GM18499 (cell line): ENCODE data around the gene FHIT.

ENCODE experiments used
- ATAC-seq: cut with Tn5 transposase; IDR thresholded peaks from one replicate; pipeline ENCODE4 v1.9.1; 2021; ENCODE audit warnings: moderate number of reproducible peaks; ENCODE audit not compliant: insufficient read depth, unreplicated experiment

The FHIT gene

GRCh38 chr3:59904296-59904695, 1347.0 kb downstream of the FHIT start:
- ATAC-seq, result no peak

GRCh38 chr3:59899061-59899460, 1352.2 kb downstream of the FHIT start:
- no peak for ATAC-seq

DNA sequence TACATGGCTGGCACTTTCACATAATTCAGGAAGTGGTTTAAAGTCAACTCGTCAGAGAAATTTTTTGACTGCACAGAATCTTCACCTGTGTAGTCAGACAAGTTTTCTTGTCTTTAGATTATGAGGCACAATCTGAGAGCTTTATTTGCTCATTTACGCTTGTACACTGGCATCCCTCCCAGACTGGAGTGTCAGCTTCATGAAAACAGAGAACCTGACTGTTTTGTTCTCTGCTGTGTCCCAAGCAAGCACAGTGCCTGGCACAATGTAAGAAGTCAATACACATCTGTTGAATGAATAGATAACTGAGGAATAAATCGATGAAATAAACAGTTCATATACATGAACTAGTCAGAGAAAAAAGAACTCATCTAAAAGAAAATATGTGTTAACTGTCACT, 1355.3 kb downstream of the FHIT start:
- no peak for ATAC-seq

DNA sequence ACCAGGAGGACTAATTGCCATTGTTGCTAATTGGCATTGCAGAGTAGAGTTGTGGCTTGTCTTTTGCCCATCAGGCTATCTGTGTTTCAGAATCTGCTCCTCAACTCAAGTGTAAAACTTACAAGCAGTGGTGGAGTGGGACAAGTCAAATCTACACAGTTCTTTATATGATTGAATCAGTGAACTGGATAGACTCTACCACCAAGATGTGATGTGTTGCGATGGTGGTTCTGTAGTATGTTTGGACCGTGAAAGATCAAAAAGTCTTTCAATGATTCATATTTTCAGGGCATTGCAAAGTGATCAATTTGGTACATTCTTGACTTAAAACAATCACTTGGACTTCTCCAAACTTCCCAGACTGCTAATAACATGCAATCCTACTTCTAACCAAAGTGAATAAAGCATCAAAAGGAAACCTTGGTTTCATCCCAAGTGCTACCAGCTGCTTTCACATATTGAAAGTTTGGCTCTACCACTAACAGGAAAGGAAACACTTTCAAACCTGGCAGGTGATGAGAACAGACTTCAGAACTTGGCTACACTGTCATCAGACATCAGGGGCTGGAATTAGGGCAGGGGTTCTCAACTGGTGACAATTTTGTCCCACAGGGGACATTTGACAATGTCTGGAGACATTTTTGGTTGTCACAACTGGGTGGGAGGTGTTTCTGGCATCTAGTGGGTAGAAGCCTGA, 1356.7 kb downstream of the FHIT start:
- no peak for ATAC-seq

- ATAC-seq, result no peak
Measured at GRCh38 chr3:59890639-59891038, 1360.6 kb downstream of the FHIT start.

- ATAC-seq, result no peak
Measured at GRCh38 chr3:59886790-59887189, 1364.5 kb downstream of the FHIT start.

DNA sequence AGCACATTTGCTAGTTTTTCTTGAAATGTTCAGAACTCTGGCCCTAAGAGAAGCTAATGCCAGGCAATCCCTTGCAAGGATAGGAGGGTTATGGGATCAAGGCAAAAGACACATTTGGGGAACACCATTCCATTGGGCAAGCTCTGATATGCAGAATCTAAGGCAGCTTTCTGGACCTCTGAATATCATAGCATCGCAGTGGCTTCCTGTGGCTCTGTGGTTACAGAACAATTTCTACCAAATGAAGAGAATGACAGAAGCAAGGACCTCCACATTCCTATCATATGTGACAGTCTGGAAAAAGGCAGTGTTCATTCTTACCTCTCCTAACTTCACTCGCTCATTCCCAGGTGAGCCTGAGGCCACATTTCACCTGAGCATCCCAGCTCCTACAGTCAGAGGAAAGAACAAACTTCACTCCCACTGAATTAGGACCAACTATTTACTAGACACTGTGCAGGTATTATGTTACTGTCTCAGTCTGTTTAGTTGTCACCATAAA, 1365.3 kb downstream of the FHIT start:
- no peak for ATAC-seq

DNA sequence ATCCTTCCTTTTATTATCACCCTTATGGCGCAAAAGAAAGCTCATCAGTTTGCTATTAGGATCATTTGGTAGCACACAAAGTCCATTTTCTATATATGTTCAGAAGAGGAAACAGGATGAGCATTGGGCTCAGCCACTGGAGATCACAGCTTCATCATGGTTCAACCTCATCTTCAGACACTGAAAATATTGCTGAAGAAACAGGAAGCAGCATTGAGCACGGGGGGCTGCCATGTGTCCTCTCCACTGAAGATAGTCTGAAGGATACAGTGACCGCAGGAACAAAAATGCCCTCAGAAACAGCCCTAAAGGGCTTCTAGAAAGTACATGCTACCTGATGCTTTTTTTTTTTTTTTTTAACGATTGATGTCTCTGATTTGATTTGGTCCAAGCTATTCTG, 1366.2 kb downstream of the FHIT start:
- no peak for ATAC-seq

GRCh38 chr3:59884409-59884808, 1366.8 kb downstream of the FHIT start:
- ATAC-seq, result no peak

DNA sequence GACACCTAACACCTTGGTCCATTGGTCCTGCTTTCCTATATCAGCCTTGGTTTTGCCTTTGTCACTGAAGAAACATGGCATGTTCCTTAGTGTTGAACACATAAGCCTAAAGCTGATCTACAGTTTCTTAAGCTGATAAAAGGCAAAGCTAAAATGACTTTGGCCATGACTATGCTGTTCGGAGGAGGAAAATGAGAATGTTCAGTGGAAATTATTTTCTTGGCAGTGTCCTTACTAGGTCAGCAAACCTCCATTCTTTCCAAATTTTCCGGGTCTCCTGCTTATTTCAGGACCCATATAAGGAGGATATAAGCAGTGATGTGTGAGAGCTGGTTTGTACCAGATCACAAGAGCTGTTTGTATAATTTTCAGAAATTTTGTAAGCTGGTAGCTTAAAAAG, 1368.5 kb downstream of the FHIT start:
- ATAC-seq, result no peak

- ATAC-seq, result no peak
Measured at GRCh38 chr3:59880717-59881116, 1370.5 kb downstream of the FHIT start.

GRCh38 chr3:59879031-59879581, 1372.1 kb downstream of the FHIT start:
- ATAC-seq, result no peak

GRCh38 chr3:59878038-59878427, 1373.2 kb downstream of the FHIT start:
- no peak for ATAC-seq

DNA sequence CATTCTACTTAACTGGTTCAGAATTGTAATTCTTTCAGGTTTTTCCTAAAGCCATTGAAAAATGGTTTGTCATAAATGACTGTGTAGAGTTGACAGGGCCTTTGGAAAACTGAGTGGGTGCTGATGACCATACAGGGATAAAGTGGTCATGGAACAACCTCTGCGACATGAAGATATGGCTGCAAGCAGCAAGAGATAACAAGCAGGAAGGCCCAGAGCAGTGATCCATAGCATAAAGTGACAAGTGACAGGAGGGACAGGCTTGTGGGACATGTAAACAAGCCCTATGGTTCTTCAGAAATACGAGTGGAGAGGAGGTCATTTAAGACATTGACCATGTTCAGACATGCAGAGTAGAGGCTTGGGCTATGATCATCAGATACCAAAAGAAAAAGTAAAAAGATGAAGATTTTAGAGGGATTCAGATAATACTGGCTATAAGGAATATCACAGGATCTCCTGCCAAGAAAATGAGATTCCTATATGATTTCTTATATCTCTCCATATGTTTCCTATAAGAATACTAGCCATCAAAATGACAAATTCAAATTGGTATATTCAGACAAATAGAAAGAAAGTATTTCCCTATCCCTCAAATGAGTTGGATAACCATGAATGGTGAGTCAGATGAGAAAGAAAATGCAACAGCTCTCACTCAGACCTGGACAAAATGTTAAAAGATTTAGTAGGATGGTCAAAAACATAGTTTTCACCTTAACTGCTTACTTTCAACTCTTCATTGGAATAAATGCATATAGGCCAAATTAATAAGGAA, 1373.8 kb downstream of the FHIT start:
- ATAC-seq, result no peak

- ATAC-seq, result no peak
Measured at GRCh38 chr3:59876533-59877062, 1374.7 kb downstream of the FHIT start.

DNA sequence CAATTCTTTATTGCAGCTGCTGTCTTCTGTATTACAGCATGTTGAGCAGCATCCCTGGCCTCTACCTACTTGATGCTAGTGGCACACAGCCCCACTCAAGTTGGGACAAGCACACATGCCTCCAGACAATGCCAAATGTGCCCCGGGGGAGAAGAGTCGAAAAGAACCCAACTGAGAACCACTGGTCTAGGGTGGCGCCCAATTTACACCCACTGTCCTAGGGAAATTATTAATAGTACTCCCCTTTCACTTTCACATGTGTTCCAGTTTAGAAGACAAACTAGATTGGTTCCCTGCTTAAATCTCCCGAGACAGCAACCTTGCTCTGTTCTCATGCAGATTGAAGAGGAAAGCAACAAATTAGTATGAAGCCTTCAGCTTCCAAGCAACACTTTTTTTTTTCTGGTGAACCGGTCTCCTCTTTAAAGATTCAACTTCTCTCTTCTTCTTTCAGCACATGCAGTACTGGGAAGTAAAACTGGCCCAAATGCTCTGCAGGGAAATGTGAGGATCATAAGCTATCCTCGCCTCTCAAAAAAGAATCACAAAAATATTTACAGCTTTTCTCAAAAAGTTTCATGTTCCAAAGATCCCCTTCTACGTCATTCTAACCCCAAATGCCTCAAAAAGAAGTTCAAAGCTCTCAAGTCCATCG, 1377.5 kb downstream of the FHIT start:
- no peak for ATAC-seq

DNA sequence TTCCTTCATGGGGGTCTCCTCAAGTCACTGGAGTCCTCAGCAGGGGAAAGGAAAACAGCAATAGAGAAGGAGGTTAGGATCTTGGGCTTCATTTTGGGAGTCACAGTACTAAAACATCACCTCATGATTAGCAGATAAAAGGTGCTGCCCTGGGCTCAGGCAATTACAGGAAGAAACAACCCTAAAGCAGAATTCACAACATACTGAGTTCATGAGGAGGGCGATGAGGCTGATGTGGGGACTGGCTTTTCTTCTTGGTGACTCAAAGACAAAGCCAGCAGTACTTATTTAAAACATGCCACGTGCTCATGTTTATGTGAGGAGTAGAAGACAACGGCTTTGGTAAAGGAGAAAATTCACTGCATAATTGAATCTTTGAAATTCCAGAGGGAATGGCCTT, 1379.1 kb downstream of the FHIT start:
- ATAC-seq, result no peak

DNA sequence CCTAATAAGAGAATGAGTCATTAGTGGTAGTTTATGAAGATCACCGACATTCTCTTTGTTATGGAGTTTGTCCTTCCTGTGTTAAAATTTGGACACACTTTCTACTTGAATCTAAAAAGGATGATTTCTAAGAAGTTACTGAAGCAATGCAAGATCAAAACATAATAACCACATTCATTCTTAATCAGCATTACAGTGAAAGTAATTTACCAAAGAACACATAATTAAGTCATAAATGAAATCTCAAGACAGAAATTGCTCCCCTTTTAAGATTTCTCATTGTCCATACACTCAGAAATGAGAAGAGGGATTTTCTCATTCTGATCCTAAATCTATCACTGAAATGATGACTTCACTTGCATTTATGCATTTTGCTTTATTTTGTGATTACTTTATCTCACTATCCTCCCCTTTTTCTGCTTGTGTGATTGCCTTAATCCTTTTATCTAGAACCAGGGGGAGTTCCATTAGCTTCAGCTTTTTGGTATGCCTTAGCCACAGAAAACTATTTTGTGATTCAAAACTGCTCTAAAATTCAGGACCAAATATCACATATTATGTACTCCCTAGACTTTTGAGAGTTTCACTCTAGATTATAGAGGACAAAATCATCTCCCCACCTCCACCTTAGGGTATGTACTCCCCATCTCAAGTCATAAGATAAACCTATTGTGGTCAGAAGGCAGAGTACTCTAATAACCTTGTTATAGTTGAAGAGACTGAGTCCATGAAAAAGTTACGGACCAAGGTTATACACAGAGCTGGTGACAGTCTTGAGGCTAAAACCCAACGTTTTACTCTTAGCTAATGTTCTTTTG, 1383.9 kb downstream of the FHIT start:
- no peak for ATAC-seq

GRCh38 chr3:59866076-59866475, 1385.2 kb downstream of the FHIT start:
- ATAC-seq, result no peak

- no peak for ATAC-seq
Measured at GRCh38 chr3:59865351-59865750, 1385.9 kb downstream of the FHIT start.
